Lower leg skin (tissue), 4 donors: ENCODE results near the gene MVB12B. TPM values are rescaled to one million over a fixed set of nuclear protein-coding genes. Genes with fewer than 3 reads are reported as not detected.
A peak's percentile ranks its signal among the peaks of the same experiment; 100 is the strongest.

Experiments
- DNase-seq, 2 donors: peaks; one replicate each; pipeline ENCODE4 v3.0.0-alpha.2; 2019; ENCODE audit warnings: low spot score in 2 of 2
- H3K4me3 ChIP-seq: fragments of 200-600 bp; sonication (generic); 2 replicates; pipeline ENCODE4 v1.5.1; 2017; ENCODE audit warnings: mild to moderate bottlenecking, low read depth; ENCODE audit not compliant: poor library complexity, severe bottlenecking
- CTCF ChIP-seq, 3 donors: fragments of 450-650 bp; IDR thresholded peaks; one replicate each; pipeline ENCODE4 v1.5.1; 2016; ENCODE audit warnings: antibody characterized with exemption in 3 of 3, mild to moderate bottlenecking in 3 of 3, moderate library complexity in 2 of 3
- POLR2A ChIP-seq, 2 donors: fragments of 450-650 bp; IDR thresholded peaks; one replicate each; pipeline ENCODE4 v1.6.1; 2016 to 2017; ENCODE audit warnings: antibody characterized with exemption in 2 of 2, mild to moderate bottlenecking in 1 of 2, moderate library complexity in 1 of 2
- WGBS, 2 donors: methylation state at CpG; one replicate each; pipeline ENCODE4 v1.1.5; 2018; 5-methylcytosine and 5-hydroxymethylcytosine counted together
- intact Hi-C: fragments of 100-400 bp; cut with DNase I; formaldehyde crosslinking; loops from one replicate; pipeline ENCODE4 v1.15.0; 2023; ENCODE audit warnings: low total_unique reads
- total RNA-seq, 4 donors: library from RNA; depleted of rRNA; stranded (reverse); fragments of >200 nt; gene quantifications; one replicate each; pipeline ENCODE4 v1.1.0, GENCODE V29; 2016

MVB12B gene
- total RNA-seq, 4 donors from 2014 or later, result 8.6 to 12.5 (median 10.9) TPM

GRCh38 chr9:126439883-126440653, 113.4 kb downstream of the MVB12B start:
- DNase-seq, result peak in 1 of 2 donors; percentile 36

GRCh38 chr9:126440940-126441339, 114.3 kb downstream of the MVB12B start:
- WGBS, 2 donors, result 58 to 76% methylated on average over 11 of the region's 11 CpGs
- no peak for TF ChIP-seq CTCF (IDR thresholded peaks at IDR 0.05)
- no peak for TF ChIP-seq POLR2A (IDR thresholded peaks at IDR 0.05)
- peak in 1 of 2 donors; percentile 81 for DNase-seq
- no peak overlapping the region for H3K4me3 ChIP-seq
- intact Hi-C loops, result no loop called here

More at GRCh38 chr9:126439883-126440653, 113.4 kb downstream of the MVB12B start:
- intact Hi-C loops, result no loop called here
- H3K4me3 ChIP-seq, result no peak overlapping the region
- WGBS, 2 donors, result 78% methylated on average over 16 of the region's 16 CpGs
- no peak for TF ChIP-seq CTCF (IDR thresholded peaks at IDR 0.05)
- TF ChIP-seq POLR2A (IDR thresholded peaks at IDR 0.05), result no peak

GRCh38 chr9:126442636-126443035, 116.0 kb downstream of the MVB12B start:
- TF ChIP-seq POLR2A (IDR thresholded peaks at IDR 0.05) (no peak), CTCF (IDR thresholded peaks at IDR 0.05) (no peak)
- 83 to 91% methylated on average over 3 of the region's 3 CpGs for WGBS, 2 donors
- peak in 1 of 2 donors; percentile 13 for DNase-seq
- H3K4me3 ChIP-seq, result no peak overlapping the region
- intact Hi-C loops, result no loop called here

GRCh38 chr9:126443144-126443543, 116.5 kb downstream of the MVB12B start:
- TF ChIP-seq POLR2A (IDR thresholded peaks at IDR 0.05) (no peak), CTCF (IDR thresholded peaks at IDR 0.05) (no peak)

GRCh38 chr9:126448136-126448535, 121.5 kb downstream of the MVB12B start:
- WGBS, 2 donors, result 82 to 86% methylated on average over 2 of the region's 2 CpGs

More at GRCh38 chr9:126443144-126443543, 116.5 kb downstream of the MVB12B start:
- intact Hi-C loops, result no loop called here
- H3K4me3 ChIP-seq, result no peak overlapping the region
- DNase-seq, result peak in 1 of 2 donors; percentile 50
- 82 to 88% methylated on average over 3 of the region's 3 CpGs for WGBS, 2 donors

More at GRCh38 chr9:126448136-126448535, 121.5 kb downstream of the MVB12B start:
- intact Hi-C loops, result no loop called here
- TF ChIP-seq CTCF (IDR thresholded peaks at IDR 0.05), result no peak
- no peak for TF ChIP-seq POLR2A (IDR thresholded peaks at IDR 0.05)
- peak in 1 of 2 donors; percentile 6 for DNase-seq
- H3K4me3 ChIP-seq, result no peak overlapping the region
